GM18508 (cell line): ENCODE results near the gene SEL1L2.
"Not testable (repeated sequence)": the region's sequence is repeated elsewhere in the genome, so short reads cannot be mapped to it uniquely, and the experiment has no call there.

Experiments used
- ATAC-seq: cut with Tn5 transposase; IDR thresholded peaks from one replicate; pipeline ENCODE4 v1.9.1; 2021; ENCODE audit warnings: moderate number of reproducible peaks; ENCODE audit not compliant: insufficient read depth, unreplicated experiment

Gene SEL1L2, protein sequence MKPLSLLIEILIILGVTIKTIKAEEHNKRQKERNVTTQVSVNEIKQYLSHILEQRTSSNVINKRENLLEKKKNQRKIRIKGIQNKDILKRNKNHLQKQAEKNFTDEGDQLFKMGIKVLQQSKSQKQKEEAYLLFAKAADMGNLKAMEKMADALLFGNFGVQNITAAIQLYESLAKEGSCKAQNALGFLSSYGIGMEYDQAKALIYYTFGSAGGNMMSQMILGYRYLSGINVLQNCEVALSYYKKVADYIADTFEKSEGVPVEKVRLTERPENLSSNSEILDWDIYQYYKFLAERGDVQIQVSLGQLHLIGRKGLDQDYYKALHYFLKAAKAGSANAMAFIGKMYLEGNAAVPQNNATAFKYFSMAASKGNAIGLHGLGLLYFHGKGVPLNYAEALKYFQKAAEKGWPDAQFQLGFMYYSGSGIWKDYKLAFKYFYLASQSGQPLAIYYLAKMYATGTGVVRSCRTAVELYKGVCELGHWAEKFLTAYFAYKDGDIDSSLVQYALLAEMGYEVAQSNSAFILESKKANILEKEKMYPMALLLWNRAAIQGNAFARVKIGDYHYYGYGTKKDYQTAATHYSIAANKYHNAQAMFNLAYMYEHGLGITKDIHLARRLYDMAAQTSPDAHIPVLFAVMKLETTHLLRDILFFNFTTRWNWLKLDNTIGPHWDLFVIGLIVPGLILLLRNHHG

DNA sequence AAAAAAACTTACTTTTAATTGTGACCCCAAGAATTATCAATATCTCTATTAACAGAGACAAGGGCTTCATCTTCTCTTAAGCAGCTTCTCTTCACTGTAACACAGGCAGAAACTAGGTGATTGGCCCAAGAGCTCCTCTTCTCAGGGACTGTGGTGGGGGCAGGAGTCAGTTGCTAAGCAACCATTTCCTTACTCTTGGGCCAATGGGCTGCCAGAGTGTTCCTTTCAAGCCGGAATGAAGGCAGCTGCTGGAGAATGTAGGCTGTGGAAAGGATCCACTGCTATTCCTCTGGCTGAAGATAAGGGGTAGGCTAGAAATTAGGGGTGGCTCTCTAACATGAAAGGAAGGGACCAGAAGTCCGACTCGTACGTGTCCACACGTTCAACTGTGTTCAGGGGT lies at the start of gene SEL1L2:
TSS of gene SEL1L2 (minus strand) at position 150 of the 400 bp plus-strand sequence. CDS start at position 70, 80 bp downstream.
- no peak for ATAC-seq

DNA sequence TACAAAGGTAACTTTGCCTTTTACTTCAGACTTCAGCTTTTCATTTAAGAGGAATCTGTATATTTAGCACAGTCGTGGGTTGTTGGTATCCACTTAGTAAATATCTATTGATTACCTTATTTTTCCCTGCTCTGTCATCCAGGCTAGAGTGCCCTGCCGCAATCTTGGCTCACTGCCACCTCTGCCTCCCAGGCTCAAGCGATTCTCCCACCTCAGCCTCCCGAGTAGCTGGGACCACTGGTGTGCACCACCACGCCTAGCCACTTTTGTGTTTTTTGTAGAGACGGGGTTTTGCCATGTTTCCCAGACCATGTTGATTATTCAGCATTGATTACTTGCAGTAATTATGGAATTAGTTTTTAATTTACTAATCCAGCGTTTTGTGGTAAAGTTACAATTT lies 46.2 kb upstream of the SEL1L2 start:
- ATAC-seq = no peak

DNA sequence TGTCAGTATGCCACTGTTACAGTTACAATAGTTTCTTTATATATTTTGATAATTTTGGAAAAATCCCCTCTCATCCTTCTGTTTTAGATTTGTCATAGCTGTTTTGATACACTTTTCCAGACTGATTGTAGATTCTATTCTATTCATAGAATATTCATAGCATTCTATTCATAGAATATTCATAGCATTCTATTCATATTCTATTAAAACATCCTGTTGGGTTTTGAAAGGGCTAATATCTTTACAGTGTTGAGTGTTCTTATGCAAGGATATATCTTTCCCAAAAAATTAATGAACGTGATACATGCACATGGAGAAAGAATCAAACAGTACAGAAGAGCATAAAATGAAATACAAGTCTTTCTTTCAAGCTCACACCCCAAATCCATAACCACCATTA lies 42.9 kb upstream of the SEL1L2 start:
- ATAC-seq = no peak

DNA sequence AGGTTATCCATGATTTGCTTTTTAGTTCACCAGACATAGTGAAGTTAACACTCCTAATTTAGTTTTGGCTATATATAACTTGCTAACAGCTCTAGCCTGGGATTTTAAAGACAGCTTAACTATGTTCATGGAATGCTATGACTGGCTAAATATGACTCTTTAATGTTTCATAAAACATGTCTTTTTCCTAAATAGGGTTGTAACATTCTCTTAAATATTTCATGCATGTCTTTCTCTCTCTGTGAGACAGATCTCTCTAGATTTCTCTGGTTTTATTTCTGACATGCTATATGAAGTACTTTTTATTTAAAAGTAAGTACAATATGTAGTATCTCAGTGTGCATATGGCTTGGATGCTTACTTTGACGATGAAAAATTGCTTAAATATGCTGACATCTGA lies 40.6 kb upstream of the SEL1L2 start:
- no peak for ATAC-seq

DNA sequence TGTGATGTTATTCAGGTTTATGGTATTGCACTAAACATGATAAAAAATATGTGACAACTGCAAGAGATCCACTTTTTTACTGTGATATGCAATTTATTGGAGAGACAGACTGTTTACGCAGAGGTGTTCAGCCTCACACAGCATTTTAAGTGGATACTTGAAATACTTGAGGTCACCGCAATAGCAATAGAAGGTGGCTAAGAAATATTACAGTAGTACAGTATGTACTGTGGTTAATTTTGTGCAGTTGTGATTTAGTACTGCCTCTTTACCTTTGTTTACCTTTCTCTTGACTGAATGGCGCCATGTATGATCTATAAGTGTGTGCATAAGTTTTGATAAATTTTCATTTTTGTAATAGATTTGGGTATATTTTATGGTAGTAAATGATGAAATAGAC lies 22.3 kb upstream of the SEL1L2 start:
- no peak for ATAC-seq

DNA sequence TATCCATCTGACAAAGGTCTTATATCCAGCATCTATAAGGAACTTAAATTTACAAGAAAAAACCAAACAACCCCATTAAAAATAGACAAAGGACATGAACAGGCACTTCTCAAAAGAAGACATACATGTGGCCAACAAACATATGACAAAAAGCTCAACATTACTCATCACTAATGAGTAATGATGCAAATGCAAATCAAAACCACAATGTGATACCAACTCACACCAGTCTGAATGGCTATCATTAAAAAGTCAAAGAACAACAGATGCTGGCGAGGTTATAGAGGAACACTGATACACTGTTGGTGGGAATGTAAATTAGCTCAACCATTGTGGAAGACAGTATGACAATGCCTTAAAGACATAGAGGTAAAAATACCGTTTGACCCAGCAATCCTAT lies 18.8 kb upstream of the SEL1L2 start:
- ATAC-seq = no peak

DNA sequence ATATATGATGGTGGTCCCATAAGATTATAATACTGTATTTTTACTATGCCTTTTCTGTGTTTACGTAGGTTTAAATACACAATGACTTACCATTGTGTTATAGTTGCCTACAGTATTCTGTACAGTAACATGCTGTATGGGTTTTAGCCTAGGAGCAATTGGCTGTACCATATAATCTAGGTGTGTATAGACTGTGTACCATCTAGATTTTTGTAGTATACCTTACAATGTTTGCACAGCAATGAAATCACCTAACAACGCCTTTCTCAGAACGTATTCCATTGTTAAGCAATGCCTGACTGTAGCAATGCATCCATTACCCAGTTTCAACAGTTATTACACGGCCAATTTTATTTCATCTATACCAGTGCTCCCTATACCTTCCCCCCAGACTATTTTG lies 15.6 kb upstream of the SEL1L2 start:
- ATAC-seq = no peak

DNA sequence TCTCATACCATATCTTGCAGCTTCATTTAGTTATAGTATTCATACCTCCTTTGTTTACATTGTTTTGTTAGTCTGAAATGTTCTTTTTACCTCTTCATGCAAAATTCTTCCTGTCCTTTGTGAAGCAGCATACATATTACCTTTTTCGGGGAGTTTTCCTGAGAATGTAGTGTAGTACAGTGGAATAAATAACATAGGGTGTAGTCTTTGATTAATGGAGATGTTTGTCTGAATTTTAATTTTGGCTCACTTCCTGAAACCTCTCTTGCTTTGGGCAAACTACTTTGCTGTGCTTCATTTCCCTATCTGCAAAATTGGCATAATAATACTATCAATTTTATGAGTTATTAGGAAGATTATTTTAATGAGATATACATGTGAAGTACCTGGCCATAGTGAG lies 10.5 kb upstream of the SEL1L2 start:
- no peak for ATAC-seq

DNA sequence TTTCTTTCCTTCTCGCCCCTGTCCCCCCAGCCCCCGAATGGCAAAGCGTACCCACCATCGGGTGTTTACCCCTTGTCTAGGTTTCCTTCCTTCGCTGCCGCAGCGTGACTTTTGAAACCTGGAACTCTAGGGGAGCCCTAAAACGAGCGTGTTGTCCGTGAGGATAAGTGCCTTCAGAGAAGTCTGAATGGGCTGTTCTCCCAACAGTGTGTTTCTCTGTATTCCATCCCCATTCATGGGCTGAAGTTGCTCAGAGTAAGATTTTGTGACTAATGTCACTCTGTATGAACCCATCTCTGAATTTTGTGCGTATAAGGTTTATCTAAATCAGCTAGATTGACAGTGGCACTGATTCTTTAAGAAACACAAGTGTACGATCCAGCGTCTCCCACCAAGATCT lies 5.9 kb upstream of the SEL1L2 start:
- no peak for ATAC-seq

DNA sequence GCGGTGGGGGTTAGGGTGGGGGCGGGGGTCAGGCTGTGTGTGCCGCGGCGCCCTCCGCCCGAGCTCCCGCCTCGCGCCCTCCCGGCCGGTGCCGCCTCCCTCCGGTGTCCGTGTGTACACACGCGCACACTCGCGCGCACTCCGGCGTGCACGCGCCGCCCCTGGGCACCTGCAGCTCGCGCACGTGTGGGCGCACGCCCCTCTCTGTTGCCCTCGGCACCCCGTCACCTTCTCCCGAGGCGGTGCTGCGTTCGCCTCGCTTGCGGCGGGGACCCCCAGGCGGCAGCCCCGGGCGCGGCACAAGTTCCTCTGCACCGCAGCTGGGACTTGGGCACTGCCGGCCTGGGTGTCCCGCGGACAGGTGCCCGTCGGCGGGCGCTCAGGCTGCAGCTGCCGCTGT lies 5.4 kb upstream of the SEL1L2 start:
- ATAC-seq = no peak

DNA sequence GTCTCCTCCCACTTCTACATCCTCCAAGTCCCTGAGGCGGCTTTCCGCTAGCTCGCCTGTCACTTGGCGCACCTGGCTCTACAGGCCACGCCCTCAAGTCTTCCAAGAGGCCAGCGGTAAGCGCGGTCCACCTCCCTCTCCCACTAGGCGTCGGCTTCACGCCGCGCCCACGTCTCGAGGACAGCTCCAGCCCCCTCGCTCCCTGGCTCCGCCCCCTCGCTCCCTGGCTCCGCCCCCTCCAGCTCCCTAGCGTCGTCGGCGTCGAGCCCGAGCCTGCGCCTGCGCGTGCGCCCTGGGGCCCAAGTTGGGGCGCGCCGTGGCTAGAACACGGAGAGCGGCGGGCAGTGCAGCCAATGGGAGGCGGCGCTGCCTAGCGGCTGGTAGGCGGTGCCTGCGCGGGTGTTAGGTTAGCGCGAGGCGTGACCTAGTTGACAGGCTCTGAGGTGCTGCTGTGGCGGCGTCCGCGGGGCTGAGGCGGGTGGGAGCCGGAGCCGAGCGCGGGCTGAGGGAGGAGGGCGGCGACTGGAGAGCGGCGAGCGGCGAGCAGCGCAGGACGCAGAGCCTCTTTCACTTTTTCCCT lies 4.8 kb upstream of the SEL1L2 start, which contains the start of gene MACROD2:
TSS of gene MACROD2 (plus strand) at position 431 of the 580 bp plus-strand sequence.
- no peak for ATAC-seq

DNA sequence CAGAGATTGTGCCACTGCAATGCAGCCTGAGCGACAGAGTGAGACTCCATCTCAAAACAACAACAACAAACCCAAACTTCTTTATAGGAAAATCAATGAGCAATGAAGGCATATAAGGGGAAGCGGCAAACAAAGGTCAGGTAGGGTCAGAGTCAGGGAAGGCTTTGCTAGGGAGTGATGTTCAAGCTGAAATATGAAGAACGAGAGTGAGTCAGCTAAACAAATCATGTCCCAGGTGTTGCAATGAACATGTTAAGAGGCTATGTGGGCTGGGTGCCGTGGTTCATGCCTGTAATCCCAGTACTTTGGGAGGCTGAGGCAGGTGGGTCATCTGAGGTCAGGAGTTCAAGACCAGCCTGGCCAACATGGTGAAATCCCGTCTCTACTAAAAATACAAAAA lies 1.5 kb upstream of the SEL1L2 start:
- not testable (repeated sequence) for ATAC-seq

DNA sequence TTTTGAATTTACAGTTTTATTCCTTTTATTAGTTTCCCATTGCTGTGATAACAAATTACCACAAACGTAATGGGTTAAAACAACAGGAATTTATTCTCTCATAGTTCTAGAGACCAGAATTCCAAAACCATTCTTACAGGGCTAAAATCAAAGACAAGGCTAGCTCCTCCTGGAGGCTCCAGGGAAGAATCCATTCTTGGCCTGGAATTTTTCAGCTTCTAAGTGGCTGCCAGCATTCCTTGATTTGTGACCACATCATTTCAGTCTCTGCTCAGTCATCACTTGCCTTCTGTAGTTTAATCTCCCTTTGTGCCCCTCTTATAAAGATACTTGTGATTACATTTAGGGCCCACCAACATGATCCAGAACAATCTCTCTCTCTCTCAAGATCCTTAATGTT lies 897 bp upstream of the SEL1L2 start:
- no peak for ATAC-seq

DNA sequence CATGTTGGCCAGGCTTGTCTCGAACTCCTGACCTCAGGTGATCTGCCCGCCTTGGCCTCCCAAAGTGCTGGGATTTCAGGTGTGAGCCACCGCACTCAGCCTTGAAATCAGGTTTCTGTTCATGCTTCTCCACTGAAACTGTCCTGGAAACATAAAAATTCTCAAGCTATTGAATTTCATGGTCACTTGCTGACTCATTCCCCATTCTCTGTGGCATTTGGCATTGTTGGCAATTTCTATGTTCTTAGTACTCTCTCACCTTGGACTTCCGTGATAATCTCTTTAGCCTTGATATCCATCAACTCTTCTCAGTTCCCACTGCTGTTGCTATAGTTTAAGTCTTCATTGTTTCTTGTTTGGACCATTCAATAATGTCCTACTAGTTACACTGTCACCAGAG lies 6.2 kb downstream of the SEL1L2 start:
- ATAC-seq = no peak

DNA sequence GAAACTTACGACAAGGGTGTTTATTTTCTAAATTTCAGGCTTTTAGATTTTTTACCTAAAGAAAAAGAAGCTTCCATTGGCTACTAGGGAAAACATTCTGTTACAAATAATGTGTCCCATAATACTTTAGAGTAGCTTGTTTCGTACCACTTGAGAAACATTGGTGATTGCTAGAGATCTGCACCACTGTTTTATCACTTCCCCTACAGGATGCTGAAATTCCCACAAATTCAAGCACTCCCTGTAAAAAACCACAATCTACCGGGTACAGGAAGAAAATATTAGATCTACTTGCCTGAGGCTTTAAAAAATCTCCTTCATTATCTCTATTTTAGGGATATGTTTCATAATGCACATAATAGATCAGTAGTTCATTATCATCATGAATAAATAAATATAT lies 29.9 kb downstream of the SEL1L2 start:
- ATAC-seq = no peak

DNA sequence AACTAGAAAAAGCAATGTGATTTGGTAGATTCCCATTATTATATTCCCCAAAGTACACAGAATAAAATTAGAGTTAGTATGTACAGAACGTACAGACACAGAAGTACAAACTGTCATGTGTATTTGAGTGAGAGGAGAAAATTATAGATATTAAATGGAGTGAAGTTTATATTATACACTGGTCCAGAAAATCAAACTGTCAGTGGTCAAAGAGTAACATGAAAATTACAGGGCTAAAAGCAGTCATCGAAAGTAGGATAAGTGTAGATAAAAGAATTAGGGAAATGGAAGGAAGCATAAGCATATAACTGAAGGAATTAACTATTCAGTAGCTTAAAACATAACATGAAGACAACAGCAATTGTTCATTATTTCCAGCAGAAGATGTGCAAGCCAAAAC lies 30.3 kb downstream of the SEL1L2 start:
- ATAC-seq = no peak

DNA sequence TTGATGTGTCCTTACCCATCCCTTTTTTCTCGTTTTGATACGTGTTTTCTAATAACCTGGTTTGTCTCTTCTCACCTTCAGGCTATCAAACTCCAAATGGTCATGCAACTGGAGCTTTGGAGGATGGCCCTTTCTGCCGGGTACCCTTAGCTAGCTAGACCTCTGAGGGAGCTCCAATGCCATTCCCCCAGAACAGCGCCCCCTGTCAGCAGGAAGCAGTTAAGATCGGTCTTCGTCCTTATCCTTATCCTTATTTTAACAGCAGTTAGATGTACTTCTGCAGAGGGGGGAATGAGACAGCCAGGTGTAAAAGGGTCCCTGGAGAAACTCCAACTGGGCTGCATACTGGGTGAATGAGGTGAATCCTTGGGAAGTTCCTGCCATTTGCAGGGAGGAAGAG lies 37.2 kb downstream of the SEL1L2 start:
- ATAC-seq = no peak

DNA sequence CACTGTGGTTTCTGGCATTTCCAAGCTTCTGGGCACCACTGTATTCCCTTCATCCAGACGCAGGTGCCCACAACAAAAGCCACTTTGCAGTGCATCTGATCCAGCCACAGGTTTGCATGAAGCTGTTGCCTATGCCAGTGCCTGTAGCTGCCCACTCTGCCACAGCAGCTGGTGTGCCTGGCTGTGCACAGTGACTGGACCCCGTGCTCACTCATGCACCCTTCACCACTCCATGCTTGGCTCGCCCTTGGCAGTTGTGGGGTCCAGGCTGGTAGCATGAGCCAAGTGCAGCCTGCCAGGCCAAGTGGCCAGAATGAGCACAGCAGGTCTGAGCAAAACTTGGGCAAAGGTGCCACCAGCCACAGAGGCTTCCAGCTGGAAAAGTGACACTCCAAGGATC lies 42.7 kb downstream of the SEL1L2 start:
- no peak for ATAC-seq

DNA sequence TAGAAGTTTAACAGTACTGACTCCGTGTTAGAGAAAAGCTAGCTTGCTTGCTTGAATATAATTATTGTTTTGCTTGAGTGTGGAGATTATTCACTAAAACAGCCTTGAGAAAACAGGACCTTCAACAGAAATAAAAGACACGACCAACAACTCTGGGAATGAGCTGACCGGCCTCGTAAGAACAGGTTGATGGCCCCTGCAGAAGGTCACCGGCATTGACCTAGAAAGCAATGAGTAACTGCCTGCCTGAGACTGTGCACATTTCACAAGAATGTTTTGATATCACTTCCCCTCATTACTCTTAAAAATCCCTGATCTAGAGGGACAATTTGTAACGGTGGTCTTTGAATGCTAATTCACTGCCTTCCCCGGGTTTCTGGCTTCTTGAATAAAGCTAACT lies 49.4 kb downstream of the SEL1L2 start:
- ATAC-seq = no peak

DNA sequence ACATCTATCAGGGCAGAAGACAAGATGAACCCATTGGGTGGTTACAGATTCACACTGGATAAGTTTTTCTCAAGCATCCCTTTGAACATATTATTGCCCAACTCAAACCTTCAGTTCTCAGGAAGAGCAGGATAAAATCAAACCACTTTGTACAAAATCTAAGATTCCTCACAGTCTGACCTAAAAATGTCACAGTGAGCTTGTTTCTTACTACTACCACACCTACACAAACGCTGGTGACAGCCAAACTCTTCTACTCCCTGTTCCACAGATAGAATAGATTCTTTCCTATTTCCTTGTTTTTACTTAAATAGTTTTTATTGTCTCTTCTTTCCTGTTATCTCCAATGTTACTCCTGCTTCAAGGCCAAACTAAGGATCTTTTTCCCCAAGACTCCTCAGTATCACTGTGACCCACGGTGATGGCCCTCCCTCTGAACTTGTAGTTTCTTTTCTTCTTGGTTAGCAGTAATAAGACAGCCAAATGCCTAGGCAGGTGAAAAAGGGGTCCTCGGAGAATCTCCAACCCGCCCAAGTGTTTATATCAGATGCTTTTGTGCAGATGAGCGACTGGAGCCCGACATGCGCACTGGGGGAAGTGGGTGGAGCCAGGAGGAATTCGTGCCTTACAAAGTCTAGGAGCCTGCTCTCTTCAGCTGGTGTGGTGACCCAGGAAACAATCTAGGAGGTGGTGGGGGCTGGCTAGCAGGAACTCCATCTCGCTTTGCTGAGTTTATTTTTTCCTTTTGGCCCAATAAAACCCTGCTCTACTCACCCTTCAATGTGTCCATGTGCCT lies 53.4 kb downstream of the SEL1L2 start:
- no peak for ATAC-seq
